ENCODE measurements around the gene PTEN.

PTEN gene

GRCh38 chr10:87945984-87946383, 82.6 kb downstream of the PTEN start:
- Histone ChIP-seq H3K36me3 (peaks cover 2% of the 10 kb centered on the region), H3K9me3 (no peaks in the 10 kb centered on the region), H3K4me3 (ENCODE audit: low read depth, low read length) (no peak overlapping the region), H3K4me1 (no peaks in the 10 kb centered on the region), H3K27me3 (no peaks in the 10 kb centered on the region)
- TF ChIP-seq, protein P1, sequence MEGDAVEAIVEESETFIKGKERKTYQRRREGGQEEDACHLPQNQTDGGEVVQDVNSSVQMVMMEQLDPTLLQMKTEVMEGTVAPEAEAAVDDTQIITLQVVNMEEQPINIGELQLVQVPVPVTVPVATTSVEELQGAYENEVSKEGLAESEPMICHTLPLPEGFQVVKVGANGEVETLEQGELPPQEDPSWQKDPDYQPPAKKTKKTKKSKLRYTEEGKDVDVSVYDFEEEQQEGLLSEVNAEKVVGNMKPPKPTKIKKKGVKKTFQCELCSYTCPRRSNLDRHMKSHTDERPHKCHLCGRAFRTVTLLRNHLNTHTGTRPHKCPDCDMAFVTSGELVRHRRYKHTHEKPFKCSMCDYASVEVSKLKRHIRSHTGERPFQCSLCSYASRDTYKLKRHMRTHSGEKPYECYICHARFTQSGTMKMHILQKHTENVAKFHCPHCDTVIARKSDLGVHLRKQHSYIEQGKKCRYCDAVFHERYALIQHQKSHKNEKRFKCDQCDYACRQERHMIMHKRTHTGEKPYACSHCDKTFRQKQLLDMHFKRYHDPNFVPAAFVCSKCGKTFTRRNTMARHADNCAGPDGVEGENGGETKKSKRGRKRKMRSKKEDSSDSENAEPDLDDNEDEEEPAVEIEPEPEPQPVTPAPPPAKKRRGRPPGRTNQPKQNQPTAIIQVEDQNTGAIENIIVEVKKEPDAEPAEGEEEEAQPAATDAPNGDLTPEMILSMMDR (IDR thresholded peaks at IDR 0.05; ENCODE audit: low read depth, low read length) = no peak
- DNase-seq = no peak

- TF ChIP-seq, protein P1 (IDR thresholded peaks at IDR 0.05; ENCODE audit: low read depth, low read length) = no peak
- Histone ChIP-seq H3K27me3 (no peaks in the 10 kb centered on the region), H3K36me3 (peaks cover 40% of the 10 kb centered on the region), H3K9me3 (no peaks in the 10 kb centered on the region), H3K4me3 (ENCODE audit: low read depth, low read length) (no peak overlapping the region), H3K4me1 (no peaks in the 10 kb centered on the region)
- no peak for DNase-seq
Measured at GRCh38 chr10:87952612-87953011, 89.2 kb downstream of the PTEN start.

DNA sequence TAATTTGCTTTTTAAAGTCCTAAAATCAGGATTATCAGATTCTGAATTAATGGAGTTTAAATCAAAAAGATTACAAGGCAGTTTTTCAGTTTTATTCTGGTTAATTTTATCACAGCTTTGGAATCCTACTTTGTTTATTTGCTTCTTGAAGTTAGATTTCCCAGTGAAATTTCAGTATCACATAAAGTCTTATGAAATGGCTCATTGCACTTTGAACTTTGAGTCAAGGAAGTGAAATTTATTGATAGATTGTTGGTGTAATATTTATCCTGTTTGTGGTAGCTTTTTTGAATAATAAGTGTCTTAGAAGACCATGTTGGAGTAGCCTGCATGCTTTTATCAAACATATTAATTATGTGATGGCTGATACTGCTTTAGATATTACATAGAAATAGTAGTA, 92.6 kb downstream of the PTEN start:
- no peak for DNase-seq
- TF ChIP-seq, protein P1 (IDR thresholded peaks at IDR 0.05; ENCODE audit: low read depth, low read length) = no peak
- Histone ChIP-seq H3K27me3 (no peaks in the 10 kb centered on the region), H3K4me1 (no peaks in the 10 kb centered on the region), H3K4me3 (ENCODE audit: low read depth, low read length) (no peak overlapping the region), H3K36me3 (peaks cover 52% of the 10 kb centered on the region), H3K9me3 (no peaks in the 10 kb centered on the region)

- H3K4me1 ChIP-seq = no peaks in the 10 kb centered on the region
- H3K4me3 ChIP-seq (ENCODE audit: low read depth, low read length) = no peak overlapping the region
- H3K9me3 ChIP-seq = no peaks in the 10 kb centered on the region
- peaks cover 41% of the 10 kb centered on the region for H3K36me3 ChIP-seq
- no peaks in the 10 kb centered on the region for H3K27me3 ChIP-seq
- no peak for DNase-seq
- TF ChIP-seq, protein P1 (IDR thresholded peaks at IDR 0.05; ENCODE audit: low read depth, low read length) = no peak
Measured at GRCh38 chr10:87957702-87958101, 94.3 kb downstream of the PTEN start.

- Histone ChIP-seq H3K36me3 (peaks cover 38% of the 10 kb centered on the region), H3K27me3 (no peaks in the 10 kb centered on the region), H3K4me3 (ENCODE audit: low read depth, low read length) (no peak overlapping the region)
Measured at GRCh38 chr10:87960230-87960629, 96.8 kb downstream of the PTEN start.

DNA sequence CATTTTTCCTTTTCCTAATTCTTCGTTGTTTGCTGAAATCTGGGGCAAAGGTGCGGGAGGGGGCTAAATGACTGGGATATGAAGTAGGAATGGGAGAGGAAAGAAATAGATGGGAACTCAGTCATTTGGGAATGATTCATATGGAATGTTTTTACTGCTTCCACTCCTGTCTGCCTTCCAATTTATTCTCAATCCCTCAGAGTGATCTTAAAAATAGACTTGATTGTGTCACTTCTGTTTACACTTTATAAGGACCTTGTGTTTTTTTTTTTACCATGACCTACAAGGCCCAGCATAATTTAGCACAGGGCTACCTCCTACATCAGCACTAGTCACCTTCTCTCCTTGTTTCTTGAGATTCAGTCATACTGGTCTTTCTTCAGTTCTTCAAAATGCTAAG, 97.9 kb downstream of the PTEN start:
- Histone ChIP-seq H3K27me3 (no peaks in the 10 kb centered on the region), H3K4me1 (no peaks in the 10 kb centered on the region), H3K4me3 (ENCODE audit: low read depth, low read length) (no peak overlapping the region), H3K9me3 (no peaks in the 10 kb centered on the region), H3K36me3 (peaks cover 34% of the 10 kb centered on the region)
- DNase-seq = no peak
- TF ChIP-seq, protein P1 (IDR thresholded peaks at IDR 0.05; ENCODE audit: low read depth, low read length) = no peak

More at GRCh38 chr10:87960230-87960629, 96.8 kb downstream of the PTEN start:
- DNase-seq = no peak
- Histone ChIP-seq H3K9me3 (no peaks in the 10 kb centered on the region), H3K4me1 (no peaks in the 10 kb centered on the region)
- TF ChIP-seq, protein P1 (IDR thresholded peaks at IDR 0.05; ENCODE audit: low read depth, low read length) = no peak

All from BE2C (cell line).